ENCODE results near the gene TAS2R60.

DNA sequence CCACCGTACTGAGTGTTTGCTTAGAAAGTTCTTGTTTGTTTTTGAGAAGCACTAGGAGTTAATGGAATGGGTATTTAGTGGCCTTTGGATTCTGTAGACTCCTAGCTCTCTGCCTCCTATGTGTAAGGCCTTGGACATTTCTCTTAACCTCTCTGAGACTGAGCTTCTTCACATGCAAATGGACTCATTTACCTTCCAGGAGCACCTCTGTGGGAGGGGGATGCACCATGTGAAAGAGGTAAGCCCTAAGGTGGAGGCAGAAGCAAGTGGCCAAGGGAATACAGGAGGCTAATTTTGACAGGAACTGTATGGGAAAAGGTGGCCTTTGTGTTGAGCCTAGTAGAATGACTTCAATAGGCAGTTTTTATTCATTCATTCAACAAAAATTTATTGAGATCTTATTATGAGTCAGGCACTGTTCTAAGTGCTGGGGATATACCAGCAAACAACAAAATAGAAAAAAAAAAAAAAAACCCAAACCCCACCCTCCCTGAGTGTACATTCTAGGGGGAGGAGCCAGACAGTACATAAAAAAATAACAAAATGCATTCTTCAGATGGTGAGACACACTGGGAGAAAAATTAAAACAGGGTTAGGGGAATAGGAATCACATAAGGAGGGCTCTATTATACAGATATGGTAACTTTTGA lies 25.4 kb upstream of the TAS2R60 start:
- TF ChIP-seq CTCF (IDR thresholded peaks at IDR 0.05; ENCODE audit: poor library complexity, severe bottlenecking) (no peak), TAF1 (IDR thresholded peaks at IDR 0.05; ENCODE audit: low read depth) (no peak), EP300 (conservative IDR thresholded peaks at IDR 0.05; ENCODE audit: poor library complexity, severe bottlenecking) (no peak), POLR2AphosphoS5 (IDR thresholded peaks at IDR 0.05) (no peak), EZH2 (IDR thresholded peaks at IDR 0.05; ENCODE audit: borderline replicate concordance, insufficient read depth, low read length, poor library complexity, severe bottlenecking) (no peak)
